Hematopoietic multipotent progenitor cell treated with erythropoietin and hydrocortisone succinate and interleukin-3 and kit ligand, for 4 days (in vitro differentiated cells): ENCODE measurements around the gene RAB11FIP3.
A peak's percentile ranks its signal among the peaks of the same experiment; 100 is the strongest.

Source experiments
- DNase-seq: peaks from one replicate; pipeline ENCODE4 v3.0.0-alpha.2; 2015

Gene RAB11FIP3

GRCh38 chr16:519841-520687, 94.6 kb downstream of the RAB11FIP3 start:
- no peak for DNase-seq

DNA sequence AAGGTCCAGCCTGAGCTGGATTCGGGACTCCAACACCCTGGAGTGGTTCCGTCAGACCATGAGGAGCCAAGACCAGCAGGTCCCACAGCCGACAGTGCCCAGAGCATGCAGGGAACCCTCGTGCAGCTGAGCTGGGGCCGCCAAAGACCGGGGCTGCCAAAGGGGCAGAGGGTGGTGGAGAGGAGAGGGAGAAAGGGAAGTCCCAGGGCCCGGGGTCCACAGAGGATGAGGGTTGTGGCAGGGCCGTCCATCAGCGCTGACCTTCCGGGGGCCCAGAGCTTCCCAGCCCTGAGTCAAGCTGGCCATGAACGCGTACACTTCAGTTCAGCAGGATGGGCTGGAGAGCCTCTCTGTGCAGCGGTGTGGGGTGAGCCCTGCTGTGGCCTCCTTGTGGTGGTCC, 95.4 kb downstream of the RAB11FIP3 start:
- DNase-seq: no peak

- DNase-seq: no peak
Measured at GRCh38 chr16:521381-522210, 96.1 kb downstream of the RAB11FIP3 start.

GRCh38 chr16:522320-523096, 97.1 kb downstream of the RAB11FIP3 start:
- DNase-seq: no peak

DNA sequence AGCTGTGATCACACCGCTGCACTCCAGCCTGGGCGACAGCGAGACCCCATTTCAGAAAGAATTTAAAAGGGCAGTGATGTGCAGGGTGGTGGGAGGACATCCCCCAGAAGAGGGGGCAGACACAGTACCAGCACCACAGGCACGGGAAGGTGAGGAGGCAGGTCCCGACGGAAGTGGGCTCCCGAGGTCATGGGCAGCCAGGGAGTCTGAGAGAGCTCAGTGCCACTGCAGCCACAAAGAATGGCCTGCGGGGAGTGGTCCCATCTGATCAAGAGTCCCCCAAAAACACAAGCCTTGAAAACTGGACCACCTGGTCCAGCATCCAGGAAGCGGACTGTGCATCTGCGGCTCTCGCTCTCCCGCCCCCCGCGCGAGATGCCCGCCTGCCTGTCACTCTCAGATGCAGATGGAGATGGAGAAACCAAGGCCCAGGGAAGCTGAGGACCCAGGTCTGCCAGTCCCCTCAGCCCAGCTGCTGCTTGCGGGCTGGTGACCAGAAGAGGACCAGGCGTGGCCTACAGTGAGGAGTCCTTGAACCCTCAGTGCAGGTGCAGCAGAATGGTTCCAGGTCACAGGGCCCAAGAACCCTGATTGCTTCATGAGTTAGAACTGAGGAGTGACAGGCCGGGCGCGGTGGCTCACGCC, 97.8 kb downstream of the RAB11FIP3 start:
- DNase-seq: no peak

GRCh38 chr16:524274-525040, 99.0 kb downstream of the RAB11FIP3 start:
- DNase-seq: no peak

DNA sequence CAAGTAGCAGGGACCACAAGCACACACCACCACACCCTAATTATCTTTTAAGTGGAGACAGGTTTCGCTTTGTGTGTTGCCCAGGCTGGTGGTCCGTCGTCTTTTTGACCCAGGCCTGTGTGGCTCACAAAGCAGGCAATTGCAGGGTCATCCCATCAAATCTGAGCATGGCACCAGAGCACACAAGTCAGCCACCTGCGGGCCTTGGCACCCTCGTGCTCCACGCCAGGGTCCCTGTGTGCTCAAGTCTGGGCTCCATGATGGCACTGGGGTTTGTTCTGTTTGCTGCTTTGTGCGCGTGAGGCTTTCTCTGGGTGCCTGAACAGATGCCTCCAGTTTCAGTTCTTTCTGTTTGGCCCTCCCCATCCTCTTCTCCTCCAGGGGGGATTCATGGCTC, 99.7 kb downstream of the RAB11FIP3 start:
- no peak for DNase-seq

DNA sequence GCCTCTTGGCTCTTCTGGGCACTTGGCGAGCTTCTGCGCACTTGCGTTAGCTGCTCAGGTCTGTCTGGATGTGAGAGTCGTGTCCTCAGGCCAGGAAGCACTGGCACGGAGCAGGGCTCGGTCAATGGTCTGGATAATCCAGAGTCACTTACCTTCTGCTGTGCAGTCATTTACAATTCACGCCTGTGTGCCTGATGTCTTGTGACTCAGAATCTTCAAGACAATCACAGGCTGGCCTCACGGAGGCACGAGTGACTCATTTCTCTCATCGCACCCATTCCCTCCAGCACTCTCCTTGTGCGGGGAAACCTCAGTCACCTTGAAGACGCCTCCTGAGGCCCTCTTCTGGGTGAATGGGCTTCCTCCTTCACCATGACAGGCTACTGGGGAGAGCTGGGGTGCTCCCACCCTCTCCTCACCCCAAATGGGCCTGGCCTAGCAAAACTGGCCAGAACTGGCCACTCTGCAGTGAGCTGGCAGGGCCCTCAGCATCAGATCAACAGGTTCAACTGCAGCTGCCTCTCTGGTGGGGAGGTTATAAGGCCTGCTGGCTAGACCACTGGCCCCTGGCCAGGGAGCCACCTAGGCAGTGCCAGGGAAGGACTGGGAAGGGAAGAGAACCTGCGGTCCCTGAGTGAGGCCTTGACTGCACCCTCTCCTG, 100.2 kb downstream of the RAB11FIP3 start:
- peak; percentile 47 for DNase-seq

GRCh38 chr16:526181-527014, 100.9 kb downstream of the RAB11FIP3 start:
- DNase-seq: peak; percentile 81

GRCh38 chr16:527015-527903, 101.8 kb downstream of the RAB11FIP3 start, which contains the start of gene CAPN15:
Gene CAPN15, plus strand, starts transcription at chr16:527712. Its CDS starts 19,127 bp downstream, at chr16:546839.
- peak; percentile 94 for DNase-seq

DNA sequence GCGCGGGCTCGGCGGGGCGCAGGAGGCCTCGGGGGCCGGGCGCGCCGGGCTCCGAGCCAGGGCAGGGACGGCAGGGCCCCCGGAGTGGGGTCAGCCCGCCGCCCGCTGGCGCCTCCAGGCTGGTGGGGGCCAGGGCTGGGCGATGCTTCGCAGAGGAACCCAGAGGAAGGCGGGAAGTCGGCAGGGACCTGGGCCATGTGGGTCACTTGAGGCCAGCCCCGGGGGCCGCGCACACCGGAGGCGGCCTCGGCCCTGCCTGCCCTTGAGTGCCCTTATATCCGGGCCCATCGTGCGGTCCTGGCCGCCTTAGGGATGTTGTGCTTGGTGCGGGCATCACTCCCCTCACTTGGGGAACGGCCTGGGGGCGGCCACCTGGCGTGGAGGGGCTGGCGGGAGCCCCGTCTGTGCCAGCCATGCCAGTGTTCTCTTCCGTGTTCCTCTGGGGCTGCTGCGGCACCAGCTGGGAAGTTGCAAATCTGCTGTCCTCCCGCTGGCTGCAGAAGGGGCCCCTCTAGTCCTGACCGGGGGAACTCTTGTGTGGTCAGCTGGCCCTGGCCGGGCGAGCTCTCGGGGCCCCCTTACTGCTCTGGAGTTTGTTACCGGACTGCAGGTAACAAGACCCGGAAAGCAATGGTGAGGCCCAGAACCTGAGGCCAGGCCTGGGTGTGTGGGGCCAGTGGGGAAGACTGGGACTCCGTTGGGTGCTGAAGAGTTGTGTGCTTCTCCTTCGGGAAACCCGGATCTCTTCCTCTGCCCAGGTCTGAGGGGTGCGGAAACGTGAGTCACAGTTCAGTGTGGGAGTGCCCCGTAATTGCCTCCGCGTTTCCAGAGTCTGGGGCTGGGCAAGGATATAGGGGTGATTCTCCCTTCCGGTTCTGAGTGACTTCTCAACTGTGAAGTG, 102.9 kb downstream of the RAB11FIP3 start:
- peak; percentile 68 for DNase-seq

DNA sequence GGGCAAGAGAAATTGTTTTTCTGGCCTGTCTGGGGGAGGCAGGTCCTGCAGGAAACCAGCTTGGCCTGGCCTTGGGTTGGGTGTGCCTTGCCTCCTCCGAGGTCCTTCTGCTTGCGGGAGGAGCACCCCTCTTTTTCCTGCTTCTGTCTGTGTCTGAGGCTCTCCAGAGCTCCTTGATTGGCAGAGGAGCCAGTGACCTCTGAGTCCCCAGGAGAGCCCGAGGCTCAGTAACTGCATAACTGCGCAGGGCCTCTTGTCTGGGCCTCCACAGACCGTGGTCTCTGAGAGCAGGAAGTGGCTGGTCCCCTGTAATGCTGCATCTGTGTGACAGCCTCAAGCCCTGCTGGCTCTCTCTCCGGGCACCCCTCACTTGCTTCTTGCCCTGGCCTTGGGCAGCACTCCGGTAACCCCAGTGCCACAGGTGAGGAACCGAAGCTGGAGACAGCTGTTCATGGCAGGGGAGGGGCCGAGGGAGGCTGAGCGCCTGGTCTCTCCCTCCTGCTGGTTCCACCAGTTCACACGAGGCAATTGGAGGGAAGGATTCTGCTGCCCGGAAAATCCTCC, 103.6 kb downstream of the RAB11FIP3 start:
- peak; percentile 60 for DNase-seq

- peak; percentile 45 for DNase-seq
Measured at GRCh38 chr16:530111-530817, 104.8 kb downstream of the RAB11FIP3 start.

GRCh38 chr16:531494-532125, 106.2 kb downstream of the RAB11FIP3 start:
- no peak for DNase-seq

DNA sequence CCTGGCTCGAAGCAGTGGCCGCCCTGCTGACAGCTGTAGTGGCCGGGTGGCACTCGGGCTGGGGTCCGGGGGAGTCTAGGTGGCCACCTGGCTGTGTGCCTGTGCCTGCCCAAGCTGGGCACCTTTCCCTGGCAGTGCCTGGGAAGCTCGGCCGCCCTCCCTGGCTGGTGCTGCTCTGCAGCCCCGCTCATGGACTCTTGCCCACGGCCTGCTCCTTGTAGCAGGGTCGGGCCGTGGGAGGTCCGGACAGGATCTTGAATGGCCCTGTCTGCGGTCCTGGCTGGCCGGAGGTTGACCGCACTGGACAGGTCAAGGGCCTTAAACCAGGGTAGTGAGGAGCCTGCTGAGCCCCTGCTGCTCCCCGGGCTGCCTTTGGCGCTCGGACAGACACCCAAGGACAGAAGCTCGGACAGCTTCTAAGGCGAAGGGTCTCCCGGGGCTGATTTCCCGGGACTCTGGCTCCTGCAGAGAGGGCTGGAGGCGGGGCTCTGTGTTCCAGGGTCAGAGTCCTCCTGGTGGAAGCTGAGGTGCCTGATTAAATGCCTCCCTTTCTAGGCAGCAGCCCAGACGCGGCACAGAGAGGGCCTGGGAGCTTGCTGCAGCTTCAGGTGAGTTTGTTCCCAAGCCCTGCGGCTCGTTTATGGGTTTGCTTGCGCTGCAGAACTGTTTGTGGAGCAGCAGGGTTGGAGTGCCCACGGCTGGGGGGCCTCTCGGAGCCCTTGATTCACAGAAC, 108.1 kb downstream of the RAB11FIP3 start:
- no peak for DNase-seq

GRCh38 chr16:534135-534534, 108.7 kb downstream of the RAB11FIP3 start:
- DNase-seq: no peak
